ENCODE data around the gene VASH1.

VASH1 gene

GRCh38 chr14:76768671-76769500 is 7.6 kb downstream of the VASH1 start:
- no peak for TF ChIP-seq CTCF (IDR thresholded peaks at IDR 0.05; ENCODE audit: insufficient read depth, missing control alignments)

GRCh38 chr14:76769636-76770292 is 8.5 kb downstream of the VASH1 start:
- DNase-seq (ENCODE audit: insufficient read length, low spot score) (no peak), FAIRE-seq (no peak)
- no peak for TF ChIP-seq CTCF (IDR thresholded peaks at IDR 0.05; ENCODE audit: insufficient read depth, missing control alignments)

More at GRCh38 chr14:76768671-76769500, 7.6 kb downstream of the VASH1 start:
- DNase-seq (ENCODE audit: insufficient read length, low spot score) = no peak
- FAIRE-seq = no peak

DNA sequence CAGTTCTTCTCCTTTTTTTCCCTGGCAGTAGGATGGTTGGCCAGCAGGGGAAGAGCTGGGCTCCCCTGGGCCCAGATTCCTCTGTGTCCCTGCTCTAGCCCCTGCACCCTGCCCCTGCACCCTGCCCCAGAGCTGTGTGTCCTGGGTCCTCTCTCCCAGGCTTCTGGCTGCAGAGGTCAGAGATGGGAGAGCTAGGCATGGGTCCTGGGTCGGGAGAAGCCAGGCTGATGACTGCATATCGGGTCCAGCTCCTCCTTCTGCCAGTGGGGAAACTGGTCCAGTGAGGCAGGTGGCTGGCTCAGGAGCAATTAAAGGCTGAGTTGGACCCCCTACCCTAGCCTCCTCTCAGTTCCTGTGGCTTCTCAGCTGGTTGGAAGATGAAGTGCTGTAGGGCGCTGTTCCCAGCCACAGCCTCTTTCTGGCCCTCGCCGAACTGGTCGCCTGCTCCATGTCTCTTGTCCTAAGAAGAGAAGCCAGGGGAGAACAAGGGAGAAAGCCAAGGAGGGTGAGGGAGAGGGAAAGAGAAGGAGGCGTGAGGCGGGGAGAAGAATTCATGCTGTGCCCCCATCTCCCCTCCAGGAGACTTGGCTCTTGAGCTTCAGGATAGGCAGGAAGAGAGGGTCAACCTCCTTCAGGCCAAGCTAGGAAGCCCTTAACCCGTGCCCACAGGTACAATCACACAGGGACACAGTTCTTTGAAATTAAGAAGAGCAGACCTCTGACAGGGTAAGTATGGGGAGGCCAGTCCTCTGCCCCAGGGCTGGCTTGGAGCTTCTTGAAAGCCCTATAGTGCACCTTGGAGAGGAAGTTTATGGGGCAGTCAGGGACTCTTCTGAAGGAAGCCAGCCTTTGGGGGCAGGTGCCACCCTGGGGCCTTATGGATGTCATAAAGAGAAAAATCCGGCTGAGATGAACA is 9.5 kb downstream of the VASH1 start:
- DNase-seq (ENCODE audit: insufficient read length, low spot score) = no peak
- no peak for TF ChIP-seq CTCF (IDR thresholded peaks at IDR 0.05; ENCODE audit: insufficient read depth, missing control alignments)
- FAIRE-seq = no peak

DNA sequence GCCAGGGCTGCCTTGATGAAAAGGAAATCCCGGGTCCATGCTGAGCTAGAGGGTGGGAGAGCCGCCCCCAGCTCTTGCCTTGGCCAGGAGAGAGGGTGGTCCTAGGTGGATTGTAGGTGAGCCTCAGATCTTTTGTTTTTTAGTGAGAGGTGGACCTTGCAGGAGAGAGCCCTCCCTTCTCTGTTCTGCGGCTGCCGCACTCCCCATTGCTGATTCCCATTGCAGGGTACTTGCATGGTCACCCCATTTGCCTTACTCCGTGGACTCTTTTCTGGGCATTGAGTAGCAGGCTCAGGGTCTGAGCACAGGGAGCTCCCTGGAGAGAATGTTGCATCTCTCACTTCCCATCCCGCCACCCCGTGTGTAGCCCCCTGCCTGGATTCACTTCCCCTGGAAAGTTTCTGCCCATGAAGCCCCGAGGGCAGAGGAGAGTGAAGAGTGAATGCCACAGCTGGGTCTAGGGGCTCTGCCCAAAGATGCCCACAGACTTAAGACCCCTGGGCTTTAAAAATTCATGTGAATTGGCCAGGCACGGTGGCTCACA is 10.2 kb downstream of the VASH1 start:
- DNase-seq (ENCODE audit: insufficient read length, low spot score) (no peak), FAIRE-seq (no peak)
- no peak for TF ChIP-seq CTCF (IDR thresholded peaks at IDR 0.05; ENCODE audit: insufficient read depth, missing control alignments)

GRCh38 chr14:76772300-76773187 is 11.3 kb downstream of the VASH1 start:
- no peak for TF ChIP-seq CTCF (IDR thresholded peaks at IDR 0.05; ENCODE audit: insufficient read depth, missing control alignments)
- DNase-seq (ENCODE audit: insufficient read length, low spot score) (no peak), FAIRE-seq (no peak)

All from D721Med (cell line).